D721Med (cell line): Measurements from ENCODE around the gene MRPL16.
"Not testable (repeated sequence)": the region's sequence is repeated elsewhere in the genome, so short reads cannot be mapped to it uniquely, and the experiment has no call there.

Source experiments
- DNase-seq: peaks from one replicate; pipeline ENCODE4 v3.0.0; 2011; ENCODE audit warnings: low spot score; ENCODE audit not compliant: insufficient read length
- FAIRE-seq: peaks from 2 replicates; lab custom pipeline; 2011; peaks lifted over from hg19 to GRCh38; lab: Jason Lieb, UNC
- TF ChIP-seq, protein P1 (sequence below): IDR thresholded peaks from 2 replicates; pipeline ENCODE4 v1.5.1; 2012; ENCODE audit warnings: mild to moderate bottlenecking, control low read depth; ENCODE audit not compliant: insufficient read depth; ENCODE audit errors: missing control alignments

Gene MRPL16

GRCh38 chr11:59800390-59801025, 10.1 kb downstream of the MRPL16 start:
- TF ChIP-seq, protein P1, sequence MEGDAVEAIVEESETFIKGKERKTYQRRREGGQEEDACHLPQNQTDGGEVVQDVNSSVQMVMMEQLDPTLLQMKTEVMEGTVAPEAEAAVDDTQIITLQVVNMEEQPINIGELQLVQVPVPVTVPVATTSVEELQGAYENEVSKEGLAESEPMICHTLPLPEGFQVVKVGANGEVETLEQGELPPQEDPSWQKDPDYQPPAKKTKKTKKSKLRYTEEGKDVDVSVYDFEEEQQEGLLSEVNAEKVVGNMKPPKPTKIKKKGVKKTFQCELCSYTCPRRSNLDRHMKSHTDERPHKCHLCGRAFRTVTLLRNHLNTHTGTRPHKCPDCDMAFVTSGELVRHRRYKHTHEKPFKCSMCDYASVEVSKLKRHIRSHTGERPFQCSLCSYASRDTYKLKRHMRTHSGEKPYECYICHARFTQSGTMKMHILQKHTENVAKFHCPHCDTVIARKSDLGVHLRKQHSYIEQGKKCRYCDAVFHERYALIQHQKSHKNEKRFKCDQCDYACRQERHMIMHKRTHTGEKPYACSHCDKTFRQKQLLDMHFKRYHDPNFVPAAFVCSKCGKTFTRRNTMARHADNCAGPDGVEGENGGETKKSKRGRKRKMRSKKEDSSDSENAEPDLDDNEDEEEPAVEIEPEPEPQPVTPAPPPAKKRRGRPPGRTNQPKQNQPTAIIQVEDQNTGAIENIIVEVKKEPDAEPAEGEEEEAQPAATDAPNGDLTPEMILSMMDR: no peak
- DNase-seq: no peak
- FAIRE-seq: no peak

- no peak for DNase-seq
- TF ChIP-seq, protein P1: no peak
- no peak for FAIRE-seq
These were observed 16.2 kb downstream of the MRPL16 start for GRCh38 chr11:59794417-59794816.

DNA sequence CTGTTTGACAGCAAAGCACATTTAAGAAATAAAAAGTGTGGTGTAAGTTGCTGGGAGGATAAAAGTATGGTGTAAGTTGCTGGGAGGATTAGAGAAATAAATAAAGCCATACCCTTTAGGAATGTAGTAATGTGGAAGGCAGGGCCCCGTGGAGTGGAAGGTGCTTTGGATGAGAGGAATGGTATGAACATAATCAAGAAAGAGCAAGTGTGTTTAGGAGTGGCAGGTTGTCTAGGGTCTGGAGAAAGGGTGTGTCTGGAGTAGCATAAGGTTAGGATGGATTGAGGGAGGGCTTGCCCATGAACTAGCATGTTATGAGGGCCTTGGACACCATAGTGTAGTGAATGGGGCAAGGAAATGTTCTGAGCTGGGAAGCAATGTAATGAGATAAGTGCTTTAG, 18.1 kb downstream of the MRPL16 start:
- no peak for DNase-seq
- TF ChIP-seq, protein P1: no peak
- FAIRE-seq: no peak

- TF ChIP-seq, protein P1: no peak
- FAIRE-seq (no peak), DNase-seq (no peak)
These were observed 18.9 kb downstream of the MRPL16 start for GRCh38 chr11:59791639-59792038.

DNA sequence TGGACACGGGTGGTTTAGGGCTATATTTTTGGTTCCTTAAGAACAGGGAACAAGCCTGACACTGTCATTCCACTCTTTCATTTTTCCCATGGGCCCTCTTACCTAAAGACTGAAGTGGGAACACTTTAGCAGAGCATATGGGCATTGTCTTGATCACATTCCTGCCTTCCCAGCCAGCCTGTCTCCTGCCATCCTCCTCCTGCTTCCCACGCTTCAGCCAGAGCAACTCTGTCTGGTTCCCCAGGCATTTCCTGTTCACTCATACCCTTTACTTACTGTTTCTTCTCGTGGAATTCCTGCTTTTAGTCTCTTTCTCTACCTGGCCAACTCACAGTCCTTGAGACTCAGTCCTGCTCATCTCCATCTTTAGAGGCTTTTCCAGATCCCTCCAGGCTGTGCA, 22.8 kb downstream of the MRPL16 start:
- no peak for FAIRE-seq
- TF ChIP-seq, protein P1: no peak
- no peak for DNase-seq

DNA sequence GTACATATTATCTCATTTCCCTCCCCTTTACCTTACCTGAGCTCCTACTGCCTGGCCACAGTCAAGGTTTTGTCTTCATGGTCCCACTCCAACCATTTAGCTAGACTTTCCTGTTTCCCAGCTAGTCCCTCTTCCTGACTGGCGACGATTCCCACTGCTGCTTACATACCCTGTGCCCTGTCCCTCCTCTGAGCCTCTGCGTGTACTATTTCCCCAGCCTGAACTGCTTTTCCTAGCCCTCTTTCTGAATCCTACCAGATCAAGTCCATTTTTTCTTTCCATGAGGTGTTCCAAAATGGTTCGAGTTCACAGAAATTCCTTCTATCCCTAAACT, 23.4 kb downstream of the MRPL16 start:
- DNase-seq (no peak), FAIRE-seq (no peak)

DNA sequence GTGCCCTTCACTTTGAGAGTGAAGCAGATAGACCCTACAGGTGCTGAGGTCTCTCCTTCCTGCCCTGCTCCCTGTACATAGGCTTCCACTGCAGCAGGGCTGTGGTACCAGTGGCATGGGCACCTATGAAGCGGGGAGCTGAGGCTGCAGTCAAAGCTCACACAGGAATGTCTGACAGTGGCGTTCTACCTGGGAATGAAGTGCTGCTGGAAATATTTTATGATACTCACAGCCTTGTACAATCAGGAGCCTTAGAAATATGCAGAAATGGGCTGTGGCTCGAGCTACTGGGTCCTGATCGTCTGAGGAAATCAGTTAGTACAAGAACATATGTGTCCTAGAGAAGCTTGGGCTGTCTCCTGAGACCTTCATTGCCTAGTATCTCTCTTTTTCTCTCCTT, 24.8 kb downstream of the MRPL16 start:
- DNase-seq: no peak
- TF ChIP-seq, protein P1: no peak
- no peak for FAIRE-seq

More for the DNA sequence above, 23.4 kb downstream of the MRPL16 start:
- TF ChIP-seq, protein P1: no peak

- not testable (repeated sequence) for DNase-seq, FAIRE-seq
These were observed 26.1 kb downstream of the MRPL16 start for GRCh38 chr11:59784441-59784840.
